ENCODE results near the gene SPATA13. TPM values are rescaled to one million over a fixed set of nuclear protein-coding genes. Genes with fewer than 3 reads are reported as not detected.

The SPATA13 gene
- polyA plus RNA-seq, 3 donors from 2014 or later, result 19.0 to 112 (median 65.6) TPM

Other genes with a start within 250 kb of the SPATA13 start
- gene C1QTNF9, start 148.9 kb downstream of the SPATA13 start, polyA plus RNA-seq, result not detected